HG03103 (cell line): ENCODE data around the gene LDHAL6A.
"Not testable (repeated sequence)": the region's sequence is repeated elsewhere in the genome, so short reads cannot be mapped to it uniquely, and the experiment has no call there.

Experiments
- ATAC-seq: cut with Tn5 transposase; IDR thresholded peaks from one replicate; pipeline ENCODE4 v1.9.1; 2021; ENCODE audit warnings: low read depth; ENCODE audit not compliant: unreplicated experiment

Gene LDHAL6A

GRCh38 chr11:18455686-18456372 is at the start of gene LDHAL6A:
LDHAL6A (plus strand) TSS chr11:18455856; CDS start chr11:18456681, 825 bp downstream.
- no peak for ATAC-seq

- ATAC-seq = not testable (repeated sequence)
Measured at GRCh38 chr11:18407400-18407799, 48.3 kb upstream of the LDHAL6A start.

GRCh38 chr11:18408558-18409291 is 46.9 kb upstream of the LDHAL6A start:
- no peak for ATAC-seq

- ATAC-seq = no peak
Measured at GRCh38 chr11:18416459-18416858, 39.2 kb upstream of the LDHAL6A start.

GRCh38 chr11:18419040-18419439 is 36.6 kb upstream of the LDHAL6A start:
- ATAC-seq = no peak

GRCh38 chr11:18420067-18420466 is 35.6 kb upstream of the LDHAL6A start:
- ATAC-seq = no peak

- ATAC-seq = no peak
Measured at GRCh38 chr11:18427240-18427639, 28.4 kb upstream of the LDHAL6A start.

- ATAC-seq = no peak
Measured at GRCh38 chr11:18429332-18429731, 26.3 kb upstream of the LDHAL6A start.

GRCh38 chr11:18438691-18439090 is 17.0 kb upstream of the LDHAL6A start:
- no peak for ATAC-seq

- no peak for ATAC-seq
Measured at GRCh38 chr11:18449251-18449650, 6.4 kb upstream of the LDHAL6A start.

- no peak for ATAC-seq
Measured at GRCh38 chr11:18452927-18453326, 2.7 kb upstream of the LDHAL6A start.

GRCh38 chr11:18457450-18457849 is 1.8 kb downstream of the LDHAL6A start:
- ATAC-seq = no peak

- ATAC-seq = no peak
Measured at GRCh38 chr11:18459634-18460033, 4.0 kb downstream of the LDHAL6A start.

- ATAC-seq = no peak
Measured at GRCh38 chr11:18461909-18462308, 6.3 kb downstream of the LDHAL6A start.

GRCh38 chr11:18463439-18463838 is 7.8 kb downstream of the LDHAL6A start:
- ATAC-seq = no peak

- ATAC-seq = no peak
Measured at GRCh38 chr11:18466402-18466801, 10.7 kb downstream of the LDHAL6A start.

- ATAC-seq = no peak
Measured at GRCh38 chr11:18468059-18468458, 12.4 kb downstream of the LDHAL6A start.

- no peak for ATAC-seq
Measured at GRCh38 chr11:18468961-18469360, 13.3 kb downstream of the LDHAL6A start.

- no peak for ATAC-seq
Measured at GRCh38 chr11:18471995-18472394, 16.3 kb downstream of the LDHAL6A start.

GRCh38 chr11:18472587-18472986 is 16.9 kb downstream of the LDHAL6A start:
- ATAC-seq = no peak

GRCh38 chr11:18479063-18479462 is 23.4 kb downstream of the LDHAL6A start:
- ATAC-seq = no peak

- ATAC-seq = no peak
Measured at GRCh38 chr11:18485913-18486528, 30.4 kb downstream of the LDHAL6A start.
